Superior temporal gyrus (tissue), 1 donor: ENCODE results near the gene CHRNA5.

Experiments used
- DNase-seq: peaks from one replicate; pipeline ENCODE4 v3.0.0-alpha.2; 2016; ENCODE audit errors: extremely low spot score

Gene CHRNA5

DNA sequence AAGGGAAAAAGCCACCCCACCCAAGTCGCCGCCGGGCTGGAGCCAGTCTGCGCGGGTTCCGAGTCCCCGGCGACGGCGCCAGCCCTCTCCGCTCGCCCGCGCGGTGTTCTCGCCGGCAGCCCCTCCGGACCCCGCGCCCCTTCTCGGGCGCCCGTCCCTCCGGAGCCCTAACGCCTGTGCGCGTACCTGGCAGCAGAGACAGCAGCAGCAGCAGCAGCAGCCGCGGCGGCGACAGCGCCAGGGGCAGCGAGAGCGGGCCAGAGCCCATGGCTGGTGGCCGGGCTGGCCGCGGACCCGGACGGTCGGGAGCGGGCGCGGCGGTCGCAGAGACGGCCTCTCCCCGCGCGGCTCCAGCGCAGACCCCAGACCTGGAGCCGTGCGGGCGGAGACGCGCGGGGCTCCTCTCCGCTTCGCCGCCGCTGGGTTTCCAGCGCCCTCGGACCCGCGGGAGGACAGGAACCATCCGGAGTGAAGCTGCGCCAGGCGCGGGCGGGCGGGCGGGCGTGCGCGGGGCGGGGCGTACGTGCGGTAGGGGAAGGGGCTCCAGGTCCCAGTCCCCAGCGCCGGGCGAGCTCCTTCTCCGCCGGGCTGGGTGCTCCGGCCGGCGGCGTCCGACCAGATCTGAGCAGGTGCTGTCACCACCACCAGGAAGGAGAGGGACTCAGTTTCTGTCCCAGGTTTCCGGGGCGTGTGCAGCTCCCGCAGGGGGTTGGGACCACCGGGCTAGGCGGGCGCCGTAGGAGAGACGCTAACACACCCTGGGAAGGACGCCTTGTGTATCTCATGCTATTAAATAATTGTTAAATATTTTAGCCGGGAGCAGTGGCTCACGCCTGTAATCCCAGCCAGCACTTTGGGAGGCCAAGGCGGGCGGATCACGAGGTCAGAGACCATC is 55.5 kb downstream of the CHRNA5 start, which contains the start of gene CHRNA3:
Gene CHRNA3, minus strand, starts transcription at position 470 of the 895 bp plus-strand sequence. Its CDS starts 202 bp downstream, at position 268.
- DNase-seq = no peak

DNA sequence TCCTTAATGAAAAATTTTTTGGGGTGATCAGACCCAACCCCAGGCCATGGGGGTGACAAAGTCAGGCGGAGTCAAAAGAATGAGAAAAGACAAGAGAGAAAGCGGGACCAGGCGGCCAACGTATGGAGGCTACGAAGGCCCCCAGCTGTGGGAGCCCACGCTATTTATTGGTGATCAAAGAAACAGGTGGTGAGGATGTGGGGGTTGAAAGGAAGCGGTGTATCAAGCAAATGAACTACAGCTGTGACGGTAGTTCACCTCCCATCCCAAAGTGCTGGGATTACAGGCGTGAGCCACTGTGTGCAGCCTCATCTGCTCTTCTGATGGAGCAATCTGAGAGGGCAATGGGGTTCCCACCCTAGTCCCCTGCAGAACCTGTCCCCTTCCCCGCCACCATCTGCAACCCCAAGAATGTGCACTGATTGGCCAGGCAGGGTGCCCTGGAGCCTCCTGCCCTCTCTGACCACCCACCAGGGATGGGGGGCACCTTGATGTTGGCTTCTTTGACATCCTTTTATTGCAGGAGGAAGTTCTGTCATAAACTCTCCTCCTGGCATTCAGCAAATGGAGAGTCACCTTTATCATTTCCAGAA is 56.6 kb downstream of the CHRNA5 start:
- DNase-seq = no peak

DNA sequence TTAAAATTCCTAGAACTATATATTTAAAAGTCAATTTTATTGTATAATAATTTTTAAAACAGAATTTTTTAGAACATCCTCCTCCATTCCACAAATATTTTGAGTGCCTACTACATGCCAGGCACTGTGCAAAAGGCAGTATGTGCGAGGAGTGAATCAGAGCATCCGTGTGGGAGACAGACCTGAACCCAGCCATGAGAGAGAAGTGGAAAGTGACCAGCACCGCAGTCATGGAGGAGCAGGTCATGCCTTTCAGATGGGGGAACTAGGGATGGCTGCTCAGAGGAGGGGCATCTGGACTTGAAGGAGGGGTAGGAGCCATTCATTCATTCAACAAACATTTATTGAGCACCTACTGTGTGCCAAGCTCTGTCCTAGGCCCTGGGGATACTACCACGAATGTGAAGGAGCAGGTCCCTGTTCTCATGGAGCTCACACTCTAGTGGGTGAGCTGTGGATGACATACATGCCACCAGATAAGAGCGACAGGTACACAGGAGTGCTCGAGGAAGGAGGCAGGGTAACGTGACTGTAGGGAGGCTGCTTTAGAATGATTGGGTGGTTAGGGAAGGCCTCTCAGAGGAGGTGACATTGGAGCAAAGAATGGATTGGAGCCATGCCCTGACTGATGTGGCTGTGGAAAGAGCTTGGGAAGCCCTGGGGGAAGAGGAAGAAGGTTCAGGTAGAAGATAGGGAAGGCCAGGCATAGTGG is 58.6 kb downstream of the CHRNA5 start:
- DNase-seq = no peak

GRCh38 chr15:78624651-78625590 is 59.6 kb downstream of the CHRNA5 start:
- DNase-seq = no peak

- no peak for DNase-seq
Observed at GRCh38 chr15:78625606-78626280, 60.4 kb downstream of the CHRNA5 start.

- DNase-seq = no peak
Observed at GRCh38 chr15:78626381-78626995, 61.2 kb downstream of the CHRNA5 start.

- DNase-seq = no peak
Observed at GRCh38 chr15:78627348-78627747, 62.0 kb downstream of the CHRNA5 start.

DNA sequence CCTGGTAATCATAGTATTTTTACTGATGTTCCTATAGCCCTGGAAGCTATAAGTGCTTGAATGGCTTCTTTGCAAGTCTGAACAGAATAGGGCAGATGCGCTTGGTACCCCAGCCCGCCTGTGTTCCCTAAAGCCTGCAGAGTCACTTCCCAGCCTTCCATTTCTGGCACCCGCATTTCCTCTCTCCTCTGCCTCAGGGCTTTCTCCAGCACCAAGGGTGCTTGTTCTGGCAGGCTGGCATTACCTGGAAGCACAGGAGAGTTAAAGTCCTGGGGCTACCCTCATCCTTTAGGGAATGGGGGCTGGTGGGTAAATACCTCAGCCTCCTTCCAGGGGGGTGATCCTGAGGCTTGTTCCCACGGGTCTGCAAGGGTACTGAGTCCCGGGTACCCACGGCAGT is 62.9 kb downstream of the CHRNA5 start:
- no peak for DNase-seq

- DNase-seq = no peak
Observed at GRCh38 chr15:78629031-78629715, 63.9 kb downstream of the CHRNA5 start.

DNA sequence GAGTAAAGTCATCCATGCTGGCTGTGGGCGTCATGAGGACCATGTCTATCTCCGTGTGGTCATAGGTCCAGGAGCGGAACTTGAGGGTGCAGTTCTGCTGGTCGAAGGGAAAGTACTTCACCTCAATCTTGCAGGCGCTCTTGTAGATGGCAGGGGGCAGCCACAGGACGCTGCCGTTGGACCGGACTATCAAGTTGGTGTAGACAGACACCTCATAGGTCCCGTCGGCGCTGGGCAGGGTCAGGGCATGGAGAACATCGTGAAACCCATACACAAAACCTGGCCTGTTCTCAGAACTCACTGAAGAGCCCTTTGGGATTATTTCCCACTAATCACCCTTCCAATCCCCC is 64.4 kb downstream of the CHRNA5 start:
- no peak for DNase-seq

DNA sequence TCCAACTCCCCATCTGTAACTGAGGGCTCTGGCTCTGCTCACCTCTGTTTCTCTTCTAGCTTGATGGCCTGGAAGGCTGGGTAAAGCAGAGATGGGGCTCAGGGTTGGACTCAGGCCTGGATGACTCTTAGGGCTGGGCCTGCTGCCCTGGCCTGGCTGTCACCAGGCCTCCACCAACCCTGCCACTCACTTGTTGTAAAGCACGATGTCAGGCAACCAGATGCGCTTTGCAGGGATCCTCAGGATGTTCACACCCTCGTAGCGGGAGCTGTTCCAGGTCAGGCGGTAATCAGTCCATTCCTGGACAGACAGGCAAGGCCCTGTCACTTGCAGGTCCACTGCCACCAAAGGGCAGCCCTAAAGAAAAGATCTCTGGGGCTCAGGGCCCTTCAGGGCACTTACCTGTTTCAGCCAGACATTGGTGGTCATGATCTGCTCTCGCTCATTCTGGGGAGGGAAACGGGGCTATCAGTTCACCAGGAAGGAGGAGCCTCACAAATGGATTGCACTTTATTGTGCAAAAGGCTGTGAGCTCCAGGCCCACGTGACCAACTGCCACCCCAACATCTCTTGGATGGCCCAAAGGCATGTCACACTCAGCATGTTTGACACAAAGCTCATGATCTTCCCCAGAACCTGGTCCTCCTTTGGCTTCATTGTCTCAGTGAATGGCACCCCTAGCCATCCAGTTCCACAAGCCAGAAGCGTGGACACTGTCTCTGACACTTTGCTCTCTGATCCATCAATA is 65.7 kb downstream of the CHRNA5 start:
- no peak for DNase-seq

DNA sequence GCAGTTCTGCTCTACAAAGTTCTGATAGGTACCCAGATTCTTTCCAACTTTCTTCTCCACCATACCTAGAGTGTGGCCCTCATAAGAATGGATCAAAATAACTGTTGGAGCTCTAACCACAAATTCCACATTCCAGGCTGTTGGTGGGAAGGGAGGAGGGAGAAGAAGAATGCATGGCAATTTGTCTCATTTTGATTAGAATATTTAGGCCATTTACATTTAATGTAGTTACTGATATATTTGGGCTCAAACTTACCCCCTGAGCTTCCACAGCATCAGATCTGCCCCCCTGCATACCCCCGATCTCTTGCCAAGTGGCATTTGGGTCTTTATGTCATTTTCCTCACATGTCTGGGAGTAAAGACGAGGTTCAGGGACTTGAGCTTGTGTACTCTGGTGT is 68.0 kb downstream of the CHRNA5 start:
- no peak for DNase-seq

DNA sequence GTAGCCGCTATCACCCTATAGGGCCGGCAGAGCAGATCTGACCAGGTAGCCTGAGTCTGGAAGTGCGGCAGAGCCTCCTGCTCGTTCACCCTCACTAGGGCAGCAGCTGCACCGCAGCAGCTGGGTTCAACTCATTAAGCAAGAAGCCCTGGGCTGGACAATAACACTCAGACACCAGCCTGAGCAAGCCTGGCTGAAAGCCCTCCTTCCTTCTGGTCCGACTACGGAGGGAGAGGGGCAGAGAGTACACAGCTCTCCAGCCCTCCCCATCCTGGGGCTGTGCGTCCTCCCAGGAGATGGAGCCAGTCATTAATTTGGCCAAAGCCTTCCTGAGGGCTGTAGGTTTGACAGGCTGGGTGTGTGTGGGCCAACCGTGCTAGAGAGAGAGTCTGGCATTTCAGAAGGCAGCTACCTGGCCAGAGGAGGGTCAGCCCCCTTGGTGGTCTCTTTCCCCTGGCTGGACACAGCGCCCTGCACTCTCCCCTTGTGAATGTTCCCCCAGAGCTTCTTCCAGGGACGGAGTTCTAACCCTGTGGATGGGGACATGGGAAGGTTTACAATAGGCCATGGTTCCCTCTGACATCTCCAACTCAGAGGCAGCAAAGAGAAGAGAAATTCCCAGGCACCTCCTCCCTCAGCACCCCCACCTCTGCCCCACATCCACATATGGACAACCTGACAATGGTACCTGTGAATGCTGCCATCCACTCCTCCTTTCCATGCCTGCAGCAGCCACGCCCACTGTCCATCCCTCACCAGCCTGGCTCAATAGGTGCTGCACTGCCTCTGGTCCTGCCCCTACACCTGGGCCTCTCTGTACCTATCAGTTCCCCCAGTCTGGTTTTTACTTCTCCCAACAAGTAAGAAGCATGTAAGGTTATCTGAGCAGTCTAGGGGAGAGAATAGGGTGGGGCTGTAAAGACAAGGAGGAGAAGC is 69.2 kb downstream of the CHRNA5 start:
- no peak for DNase-seq

DNA sequence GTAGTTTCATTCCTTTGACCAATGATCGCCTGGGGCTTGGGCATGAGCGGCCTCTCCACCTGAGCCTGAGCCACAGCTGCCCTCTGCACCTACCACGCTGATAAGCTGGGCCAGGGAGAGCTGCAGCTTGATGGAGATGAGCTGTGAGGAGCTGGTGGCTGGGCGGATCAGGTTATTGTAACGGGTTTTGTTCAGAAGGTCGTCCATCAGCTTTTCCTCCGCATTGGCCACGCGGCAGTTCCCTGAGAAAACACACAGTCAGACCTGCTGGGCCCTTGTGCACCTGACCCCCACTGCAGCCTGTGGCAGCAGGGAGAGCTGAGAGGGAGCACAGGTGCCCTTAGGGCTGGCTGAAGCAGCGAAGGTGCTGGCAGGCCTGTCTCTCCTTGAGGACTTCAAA is 70.0 kb downstream of the CHRNA5 start:
- no peak for DNase-seq

GRCh38 chr15:78636378-78636859 is 71.1 kb downstream of the CHRNA5 start:
- no peak for DNase-seq

DNA sequence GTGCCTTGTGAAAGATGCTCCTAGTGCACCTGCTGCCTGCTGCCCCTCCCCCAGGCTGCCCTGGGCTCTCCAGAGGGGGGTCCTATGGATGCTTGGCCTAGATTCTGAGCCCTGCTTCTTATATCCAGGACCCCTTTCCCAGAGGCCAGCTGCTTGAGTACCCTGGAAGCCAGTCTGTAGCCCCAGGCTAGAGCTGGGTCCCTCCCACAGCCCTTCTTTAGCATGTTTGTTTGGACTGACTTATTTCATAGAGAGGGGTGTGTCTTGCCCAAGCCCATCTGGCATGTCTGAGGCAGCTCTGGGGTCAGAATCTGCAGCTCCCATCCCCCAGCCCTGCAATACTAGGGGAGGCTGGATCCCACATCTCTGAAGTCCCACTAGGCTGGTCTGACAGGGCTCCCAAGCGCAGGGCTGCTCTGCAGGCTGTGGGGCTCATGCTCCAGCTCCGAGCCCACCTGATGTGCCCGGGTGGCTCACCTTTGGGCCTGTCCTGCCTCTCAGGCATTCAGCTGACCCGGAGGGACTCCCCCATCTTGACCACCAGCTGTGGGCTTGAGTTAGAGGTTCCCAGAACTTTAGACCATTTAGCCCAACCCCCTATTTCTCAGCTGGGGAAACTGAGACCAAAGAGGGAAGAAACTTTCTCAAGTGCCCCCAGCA is 72.6 kb downstream of the CHRNA5 start:
- no peak for DNase-seq

- DNase-seq = peak; percentile 64
Observed at GRCh38 chr15:78638658-78639314, 73.5 kb downstream of the CHRNA5 start.
